ENCODE measurements around the gene NECTIN4.
"Not testable (repeated sequence)": the region's sequence is repeated elsewhere in the genome, so short reads cannot be mapped to it uniquely, and the experiment has no call there.

The NECTIN4 gene

GRCh38 chr1:161089251-161089924 lies at the start of gene NECTIN4:
NECTIN4 (minus strand) TSS chr1:161089558; CDS start chr1:161089296, 262 bp downstream.
- no peak for DNase-seq (ENCODE audit: low read depth)

DNA sequence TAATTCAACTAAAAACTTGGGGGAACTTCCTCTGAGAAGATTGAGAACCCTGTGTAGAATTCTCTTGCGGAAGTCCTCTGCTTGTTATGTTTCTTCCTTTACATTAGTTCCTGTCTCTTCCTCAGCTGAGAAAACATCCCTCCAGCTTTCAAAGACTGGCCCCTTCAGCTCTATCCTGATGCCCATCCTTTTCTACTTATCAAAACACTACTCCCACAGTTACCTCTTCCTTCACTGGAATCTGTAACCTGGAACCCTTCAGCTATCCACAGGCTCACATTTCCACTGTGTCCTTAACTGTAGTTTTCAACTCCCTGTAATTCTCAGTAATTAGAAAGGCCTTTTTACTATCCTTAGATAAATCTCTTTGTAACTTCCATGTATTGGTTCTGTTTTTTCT lies 49.1 kb upstream of the NECTIN4 start:
- no peak for DNase-seq (ENCODE audit: low read depth)

GRCh38 chr1:161137881-161138280 lies 48.5 kb upstream of the NECTIN4 start:
- DNase-seq (ENCODE audit: low read depth): no peak

DNA sequence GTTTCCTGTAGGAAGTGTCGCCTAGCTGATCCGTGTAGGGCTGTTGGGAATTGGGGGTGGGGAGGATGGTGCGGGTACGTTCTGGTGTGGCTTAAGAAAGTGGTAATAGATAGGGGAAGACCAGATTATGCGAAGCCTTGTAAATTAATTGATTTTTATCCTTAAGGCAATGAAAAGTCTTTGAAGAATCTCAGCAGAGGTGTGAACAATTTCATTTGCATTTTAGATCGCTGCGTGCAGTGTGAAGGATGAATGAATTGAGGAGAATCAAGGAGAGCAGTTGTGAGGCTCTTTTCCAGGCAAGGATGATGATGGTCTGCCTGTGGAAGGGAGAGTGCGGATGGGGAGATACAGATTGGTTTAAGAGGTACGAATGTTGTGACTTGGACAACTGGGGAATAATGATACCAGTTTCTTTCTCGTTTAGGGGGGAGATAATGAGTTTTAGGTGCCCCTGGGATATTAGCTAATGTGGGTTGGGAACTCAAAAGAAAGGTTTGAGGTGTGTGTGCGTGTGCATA lies 43.9 kb upstream of the NECTIN4 start:
- DNase-seq (ENCODE audit: low read depth): no peak

DNA sequence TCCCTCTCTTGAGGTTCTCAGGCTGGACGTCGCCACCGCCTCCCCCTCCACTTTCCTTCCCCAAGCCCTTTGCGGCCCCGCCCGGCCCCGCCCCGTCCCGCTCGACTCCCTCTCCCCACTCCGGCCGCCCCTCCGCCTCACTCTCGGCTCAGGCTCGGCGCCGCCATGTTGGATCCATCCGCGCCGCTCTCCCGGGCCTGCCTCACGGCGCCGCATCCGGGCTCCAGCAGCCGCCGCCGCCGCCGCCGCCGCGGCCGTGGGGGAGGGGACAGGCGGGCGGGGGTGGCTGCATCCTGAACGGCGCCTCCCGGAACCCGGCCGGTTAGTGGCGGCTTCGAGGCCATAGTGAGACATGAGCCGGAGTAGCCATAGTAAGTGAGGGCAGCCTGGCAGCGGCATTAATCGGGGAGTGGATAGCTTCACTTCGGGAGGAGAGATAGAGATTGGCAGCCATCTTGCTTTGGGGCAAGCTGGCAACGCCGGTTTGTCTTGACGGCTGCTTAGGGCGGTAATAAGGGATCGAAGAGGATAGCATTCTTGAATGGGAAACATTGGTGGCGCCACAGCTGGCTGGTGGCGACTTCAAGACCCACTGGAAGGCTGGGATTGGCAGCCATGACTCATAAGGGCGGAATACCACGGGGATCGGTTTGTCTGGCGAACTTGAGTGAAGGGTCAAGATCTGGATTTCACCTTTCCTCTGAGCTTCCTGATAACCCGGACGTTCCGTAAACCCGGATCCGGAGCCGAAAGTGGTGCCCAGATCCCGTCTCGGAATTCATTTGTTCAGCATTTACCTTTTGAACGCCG lies 43.3 kb upstream of the NECTIN4 start, which contains the start of gene DEDD:
DEDD (minus strand) TSS at position 258 of the 810 bp plus-strand sequence. CDS start 8,205 bp downstream, outside the sequence.
- DNase-seq (ENCODE audit: low read depth): peak; percentile 81

GRCh38 chr1:161131523-161132409 lies 42.4 kb upstream of the NECTIN4 start:
- DNase-seq (ENCODE audit: low read depth): no peak

DNA sequence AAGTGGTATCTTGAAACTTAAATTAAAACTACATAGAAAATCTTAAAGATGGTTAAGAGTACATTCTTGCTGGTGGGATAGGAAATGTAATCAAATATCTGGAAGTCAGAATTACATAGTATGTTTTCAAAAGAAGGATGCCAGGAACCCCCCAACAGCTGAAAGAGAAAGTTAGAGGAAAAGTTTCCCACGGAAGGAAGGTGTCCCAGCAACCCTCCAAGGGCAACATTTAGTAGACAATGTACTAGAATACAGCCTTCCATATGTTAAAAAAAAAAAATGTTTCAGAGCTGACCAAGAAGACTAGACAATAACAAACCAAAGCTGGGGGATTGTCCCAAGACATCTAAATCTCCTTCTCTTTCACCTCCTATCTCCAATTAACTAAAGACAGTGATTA lies 40.9 kb upstream of the NECTIN4 start:
- no peak for DNase-seq (ENCODE audit: low read depth)

DNA sequence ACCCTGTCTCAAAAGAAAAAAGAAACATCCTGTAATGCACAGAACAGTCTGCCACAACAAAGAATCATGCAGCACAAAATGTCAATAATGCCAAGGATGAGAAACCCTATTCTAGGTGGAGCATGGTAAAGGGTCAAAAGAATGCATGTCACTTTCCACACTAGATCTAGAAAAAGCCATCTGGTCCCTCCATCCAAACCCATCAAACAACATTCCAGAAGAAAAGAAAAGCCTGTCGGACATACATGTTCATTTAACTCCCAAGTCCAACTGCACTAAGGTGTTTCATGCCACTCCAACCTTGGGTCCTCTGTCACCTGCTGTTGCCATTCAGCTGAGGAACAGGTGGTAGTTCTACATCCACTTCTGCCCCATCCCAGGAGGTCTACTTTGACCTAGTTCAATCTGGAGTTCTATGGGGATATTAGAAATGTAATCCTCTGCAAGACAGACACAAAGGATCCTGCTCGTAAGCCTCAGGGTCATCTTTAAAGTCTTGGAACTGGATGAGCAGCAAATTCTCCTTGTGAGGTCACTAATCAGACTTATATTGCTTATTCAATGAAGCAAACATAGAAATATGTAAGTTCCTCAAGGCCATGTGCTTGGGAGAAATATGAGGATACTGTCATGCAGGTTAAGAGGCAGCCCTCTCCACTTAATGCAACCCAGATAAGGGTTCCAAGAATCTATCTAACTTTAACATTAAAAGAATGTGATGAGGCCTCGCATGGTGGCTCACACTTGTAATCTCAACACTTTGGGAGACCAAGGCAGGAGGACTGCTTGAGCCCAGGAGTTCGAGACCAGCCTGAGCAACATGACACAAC lies 39.4 kb upstream of the NECTIN4 start:
- DNase-seq (ENCODE audit: low read depth): no peak

GRCh38 chr1:161127649-161128048 lies 38.3 kb upstream of the NECTIN4 start:
- no peak for DNase-seq (ENCODE audit: low read depth)

- DNase-seq (ENCODE audit: low read depth): no peak
Measured at GRCh38 chr1:161122967-161123366, 33.6 kb upstream of the NECTIN4 start.

- DNase-seq (ENCODE audit: low read depth): no peak
Measured at GRCh38 chr1:161121834-161122233, 32.5 kb upstream of the NECTIN4 start.

GRCh38 chr1:161121042-161121650 lies 31.8 kb upstream of the NECTIN4 start:
- no peak for DNase-seq (ENCODE audit: low read depth)

DNA sequence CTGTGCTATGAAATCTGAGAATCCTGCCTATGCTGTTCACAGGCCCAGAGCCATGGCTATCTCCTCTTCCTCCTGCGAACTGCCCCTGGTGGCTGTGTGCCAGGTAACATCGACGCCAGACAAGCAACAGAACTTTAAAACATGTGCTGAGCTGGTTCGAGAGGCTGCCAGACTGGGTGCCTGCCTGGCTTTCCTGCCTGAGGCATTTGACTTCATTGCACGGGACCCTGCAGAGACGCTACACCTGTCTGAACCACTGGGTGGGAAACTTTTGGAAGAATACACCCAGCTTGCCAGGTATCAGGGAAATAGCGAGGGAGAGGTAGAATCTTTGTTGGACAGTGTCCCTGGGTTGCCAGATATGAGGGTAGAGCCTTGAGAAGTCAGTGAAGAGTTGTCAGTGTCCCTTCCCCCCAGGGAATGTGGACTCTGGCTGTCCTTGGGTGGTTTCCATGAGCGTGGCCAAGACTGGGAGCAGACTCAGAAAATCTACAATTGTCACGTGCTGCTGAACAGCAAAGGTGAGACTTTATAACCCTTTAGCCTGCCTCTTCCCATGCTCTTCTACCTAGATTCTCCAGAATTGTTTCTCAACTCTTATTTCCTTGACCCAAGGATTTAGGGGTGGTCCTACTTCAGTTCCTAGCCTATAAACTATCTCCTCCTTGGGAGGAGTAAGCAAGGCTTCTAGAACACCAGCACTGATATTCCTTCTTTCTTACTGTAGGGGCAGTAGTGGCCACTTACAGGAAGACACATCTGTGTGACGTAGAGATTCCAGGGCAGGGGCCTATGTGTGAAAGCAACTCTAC lies 29.9 kb upstream of the NECTIN4 start:
- DNase-seq (ENCODE audit: low read depth): no peak

DNA sequence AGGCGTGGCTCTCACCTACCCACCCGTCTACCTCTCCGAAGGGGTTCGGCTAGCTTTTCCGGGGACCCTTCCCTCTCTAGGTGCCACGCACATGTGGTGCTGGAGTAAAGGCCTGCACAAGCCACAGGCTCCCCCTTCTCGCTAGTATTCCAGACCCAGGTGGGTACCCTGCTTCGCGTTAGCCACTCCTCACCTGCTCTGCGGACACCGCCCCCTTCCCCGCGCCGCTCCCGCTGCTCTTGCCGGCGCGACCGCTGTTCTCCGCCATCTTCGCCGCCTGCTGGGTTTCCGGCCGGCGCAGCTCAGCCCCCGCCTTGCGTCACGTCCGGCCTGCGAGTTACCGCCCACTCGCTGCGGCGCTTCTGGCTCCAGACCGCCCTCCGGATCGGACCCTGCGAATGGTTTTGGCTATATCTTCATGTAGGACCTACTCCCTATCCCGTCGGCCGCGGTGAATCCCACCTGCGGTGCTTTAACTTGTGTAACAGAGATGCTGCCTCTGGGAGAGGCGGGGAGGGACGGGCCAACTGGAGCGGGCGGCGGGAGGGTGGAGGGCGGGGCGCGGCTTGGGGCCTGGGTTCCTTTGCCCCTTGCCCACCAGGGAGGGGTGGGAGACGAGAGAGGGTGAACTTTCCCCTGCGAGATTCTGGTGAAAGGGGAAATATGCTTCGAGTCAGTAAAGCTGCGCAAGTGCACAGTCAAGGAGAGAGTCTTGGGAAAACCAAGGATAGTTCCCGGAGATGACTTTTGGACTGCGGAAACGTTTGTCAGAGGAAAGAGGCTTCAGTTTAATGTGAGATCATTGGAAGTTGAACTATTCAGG lies 28.6 kb upstream of the NECTIN4 start, which contains the start of the genes NIT1 and PFDN2:
NIT1 (plus strand) TSS at position 347 of the 823 bp plus-strand sequence; CDS start at position 419, 72 bp downstream.
PFDN2 (minus strand) TSS at position 279 of the 823 bp plus-strand sequence; CDS start at position 268, 11 bp downstream.
- peak; percentile 72 for DNase-seq (ENCODE audit: low read depth)

- DNase-seq (ENCODE audit: low read depth): not testable (repeated sequence)
Measured at GRCh38 chr1:161115961-161116360, 26.6 kb upstream of the NECTIN4 start.

GRCh38 chr1:161115132-161115711 lies 25.9 kb upstream of the NECTIN4 start:
- no peak for DNase-seq (ENCODE audit: low read depth)

- DNase-seq (ENCODE audit: low read depth): no peak
Measured at GRCh38 chr1:161114556-161114955, 25.2 kb upstream of the NECTIN4 start.

GRCh38 chr1:161113915-161114314 lies 24.6 kb upstream of the NECTIN4 start:
- no peak for DNase-seq (ENCODE audit: low read depth)
